HG03159 (cell line): ENCODE results near the gene ICE2.

Experiments used
- ATAC-seq: cut with Tn5 transposase; IDR thresholded peaks from one replicate; pipeline ENCODE4 v1.9.1; 2021; ENCODE audit warnings: mild to moderate bottlenecking, moderate library complexity; ENCODE audit not compliant: unreplicated experiment

ICE2 gene

GRCh38 chr15:60373327-60373726, 105.6 kb downstream of the ICE2 start:
- ATAC-seq, result no peak

GRCh38 chr15:60372756-60373155, 106.2 kb downstream of the ICE2 start:
- no peak for ATAC-seq

- ATAC-seq, result no peak
Measured at GRCh38 chr15:60372227-60372626, 106.7 kb downstream of the ICE2 start.

- ATAC-seq, result no peak
Measured at GRCh38 chr15:60371175-60372051, 107.5 kb downstream of the ICE2 start.

- no peak for ATAC-seq
Measured at GRCh38 chr15:60370869-60371136, 108.1 kb downstream of the ICE2 start.

GRCh38 chr15:60370105-60370868, 108.7 kb downstream of the ICE2 start:
- no peak for ATAC-seq

GRCh38 chr15:60369696-60370095, 109.2 kb downstream of the ICE2 start:
- no peak for ATAC-seq
